K562 (cell line): ENCODE results near the gene ACP5. TPM values are rescaled to one million over a fixed set of nuclear protein-coding genes. Genes with fewer than 3 reads are reported as not detected.

Source experiments
- ATAC-seq: fragments of 200-7000 bp; cut with Tn5 transposase; 3 replicates; pipeline ENCODE4 v1.9.1; 2020; ENCODE audit warnings: moderate library complexity
- BruUV-seq: library from RNA; stranded (reverse); fragments of 400-500 nt; replicated peaks from 2 replicates; lab custom pipeline; 2021; lab: Mats Ljungman, UMichigan
- CTCF ChIA-PET: fragments of 300-600 bp; formaldehyde crosslinking; extraction: SDS; loops from one replicate; lab custom pipeline; 2021; ENCODE audit warnings: low intra/inter-chr PET ratio; lab: Yijun Ruan, JAX
- POLR2A ChIA-PET: fragments of 300-600, 350-650 bp; sonication (Branson Sonifier 250); formaldehyde crosslinking; extraction: SDS; loops from one replicate; lab custom pipeline; 2021; ENCODE audit warnings: antibody characterized with exemption, inconsistent platforms; lab: Yijun Ruan, JAX
- DNase-seq, 4 experiments: peaks; one replicate each; pipeline versions ENCODE4 v3.0.0 to v3.0.0-alpha.2; 2011 to 2018; ENCODE audit warnings: low spot score in 3 of 4, mixed read lengths in 3 of 4; ENCODE audit errors: extremely low read depth in 1 of 4
- FAIRE-seq: peaks from 2 replicates; lab custom pipeline; 2011; peaks lifted over from hg19 to GRCh38; lab: Jason Lieb, UNC
- H2AFZ ChIP-seq: 2 replicates; pipeline ENCODE4 v1.6.0; 2011; ENCODE audit warnings: low read depth, low read length, control low read depth, inconsistent platforms
- H3K27ac ChIP-seq: fragments of 200-600 bp; 3 replicates; pipeline ENCODE4 v1.8.0; 2011; ENCODE audit warnings: low read depth, mild to moderate bottlenecking, control low read depth, inconsistent platforms, low read length, moderate library complexity, mixed read lengths; ENCODE audit errors: extremely low read depth
- H3K27me3 ChIP-seq, 2 experiments: fragments of 300-600 bp in 1 of 2; 2 replicates in 1 of 2; 3 replicates in 1 of 2; pipeline versions ENCODE4 v1.6.0 to v1.8.0; 2011; ENCODE audit warnings: inconsistent platforms in 2 of 2, low read length in 2 of 2, mild to moderate bottlenecking in 1 of 2, mixed read lengths in 1 of 2, moderate library complexity in 1 of 2; ENCODE audit not compliant: control insufficient read depth in 2 of 2, insufficient read depth in 2 of 2
- H3K36me3 ChIP-seq: fragments of 300-600 bp; 3 replicates; pipeline ENCODE4 v1.8.0; 2011; ENCODE audit warnings: mild to moderate bottlenecking, low read length, inconsistent platforms; ENCODE audit not compliant: control insufficient read depth, insufficient read depth
- H3K4me1 ChIP-seq, 2 experiments: fragments of 200-600 bp in 1 of 2; replicated peaks in 1 of 2; 2 replicates in 1 of 2; 3 replicates in 1 of 2; pipeline versions ENCODE4 v1.5.1 to v1.8.0; 2011; ENCODE audit warnings: inconsistent platforms in 2 of 2, low read length in 2 of 2, mild to moderate bottlenecking in 1 of 2, mixed read lengths in 1 of 2, moderate library complexity in 1 of 2; ENCODE audit not compliant: control insufficient read depth in 2 of 2, insufficient read depth in 2 of 2
- H3K4me2 ChIP-seq: 2 replicates; pipeline ENCODE4 v1.6.1; 2011; ENCODE audit warnings: low read length, control low read depth, inconsistent platforms, mixed read lengths; ENCODE audit not compliant: insufficient read depth
- H3K4me3 ChIP-seq: fragments of 200-600 bp; sonication (generic), shearing (Covaris generic); 2 replicates; pipeline ENCODE4 v1.5.1; 2016; ENCODE audit warnings: control low read depth, inconsistent platforms
- H3K79me2 ChIP-seq: fragments of 200-600 bp; 3 replicates; pipeline ENCODE4 v1.8.0; 2011; ENCODE audit warnings: low read length, inconsistent platforms; ENCODE audit not compliant: control insufficient read depth, insufficient read depth
- H3K9ac ChIP-seq, 2 experiments: 2 replicates each; pipeline versions ENCODE4 v1.6.0 to v1.6.1; 2011; ENCODE audit warnings: low read depth in 2 of 2, low read length in 2 of 2, control low read depth in 1 of 2, inconsistent platforms in 1 of 2, mild to moderate bottlenecking in 1 of 2, mixed read lengths in 1 of 2; ENCODE audit not compliant: insufficient read depth in 1 of 2
- H3K9me1 ChIP-seq: one replicate; pipeline ENCODE4 v1.6.0; 2011; ENCODE audit warnings: inconsistent platforms, mild to moderate bottlenecking, low read length, moderate library complexity; ENCODE audit not compliant: control insufficient read depth, insufficient read depth
- H3K9me3 ChIP-seq: replicated peaks from 2 replicates; pipeline ENCODE4 v1.5.1; 2011; ENCODE audit warnings: low read depth, low read length, inconsistent platforms; ENCODE audit not compliant: control insufficient read depth, insufficient read depth
- H4K20me1 ChIP-seq: replicated peaks from 2 replicates; pipeline ENCODE4 v1.6.1; 2011; ENCODE audit warnings: low read length, inconsistent platforms, mixed read lengths; ENCODE audit not compliant: control insufficient read depth, insufficient read depth
- COPS2 ChIP-seq: fragments of 450-650 bp; conservative IDR thresholded peaks from 2 replicates; pipeline ENCODE4 v1.6.1; 2016; ENCODE audit warnings: mild to moderate bottlenecking, moderate library complexity
- KDM1A ChIP-seq, 2 experiments: fragments of 450-650 bp; IDR thresholded peaks; 2 replicates each; pipeline ENCODE4 v1.6.1; 2016; ENCODE audit warnings: mild to moderate bottlenecking in 2 of 2
- LEF1 ChIP-seq: fragments of 450-650 bp; IDR thresholded peaks from 2 replicates; pipeline ENCODE4 v1.6.1; 2016; ENCODE audit warnings: mild to moderate bottlenecking
- RBM25 ChIP-seq: fragments of 200-400 bp; formaldehyde crosslinking; IDR thresholded peaks from 2 replicates; pipeline ENCODE4 v1.6.1; 2018; ENCODE audit warnings: low read length, low read depth, moderate library complexity; ENCODE audit not compliant: severe bottlenecking
- RBM39 ChIP-seq: fragments of 200-400 bp; formaldehyde crosslinking; optimal IDR thresholded peaks from 2 replicates; pipeline ENCODE3; 2018; ENCODE audit warnings: low read depth, low read length
- SAFB ChIP-seq: fragments of 200-400 bp; formaldehyde crosslinking; IDR thresholded peaks from 2 replicates; pipeline ENCODE4 v1.6.1; 2017; ENCODE audit warnings: low read depth, low read length, borderline replicate concordance
- ZNF311 ChIP-seq: fragments of 250-450 bp; sonication (Bioruptor Pico); IDR thresholded peaks from 2 replicates; pipeline ENCODE4 v1.4.0; 2020; ENCODE audit warnings: mild to moderate bottlenecking, moderate library complexity
- ZNF561 ChIP-seq: fragments of 450-650 bp; formaldehyde crosslinking; conservative IDR thresholded peaks from 2 replicates; pipeline ENCODE4 v1.4.0; 2020; ENCODE audit warnings: mild to moderate bottlenecking, moderate library complexity
- ZNF764 ChIP-seq: fragments of 250-450 bp; sonication (Bioruptor Pico); IDR thresholded peaks from 2 replicates; pipeline ENCODE4 v1.4.0; 2020; ENCODE audit warnings: low read depth, mild to moderate bottlenecking, moderate library complexity
- WGBS: fragments of 100-300 bp; shearing (Covaris generic); methylation state at CpG from one replicate; pipeline ENCODE4 v1.1.6; 2016; ENCODE audit warnings: low coverage, mixed read lengths; ENCODE audit not compliant: insufficient coverage; ENCODE audit errors: missing lambda C conversion rate; 5-methylcytosine and 5-hydroxymethylcytosine counted together
- in situ Hi-C: fragments of 300-500 bp; cut with MboI; formaldehyde crosslinking; loops from 4 replicates; pipeline ENCODE4 v1.15.0; 2018; ENCODE audit warnings: inconsistent platforms, mixed read lengths
- intact Hi-C: fragments of 100-400 bp; cut with micrococcal nuclease; formaldehyde crosslinking; loops from 2 replicates; pipeline ENCODE4 v1.14.2; 2022
- polyA plus RNA-seq, 8 experiments: library from polyadenylated mRNA; depleted of rRNA in 4 of 8; stranded (reverse) in 5 of 8; unstranded in 3 of 8; fragments of >200 nt; fragmentation: Nextera tagmentation in 2 of 8; fragmentation: Illumina TruSeq in 1 of 8; extraction: Ambion mirVana in 2 of 8; extraction: Trizol in 1 of 8; gene quantifications; 2 replicates each; pipeline versions ENCODE4 v1.2.1 to v1.2.3, GENCODE V29; 2011 to 2014; ENCODE audit warnings: inconsistent platforms in 1 of 8, missing spikeins in 1 of 8
- total RNA-seq, 7 experiments: library from RNA; depleted of rRNA in 6 of 7; stranded (reverse); fragments of >200 nt in 6 of 7; fragmentation: Illumina TruSeq in 2 of 7; extraction: Trizol in 2 of 7; gene quantifications; 2 replicates each; pipeline versions ENCODE4 v1.2.1 to v1.2.3, GENCODE V29; 2011 to 2021; ENCODE audit warnings: low replicate concordance in 1 of 7
- TF ChIP-seq, protein P1 (sequence below): IDR thresholded peaks from 2 replicates; pipeline ENCODE4 v1.6.1; 2016; ENCODE audit warnings: missing genetic modification characterization, missing compliant biosample characterization
- TF ChIP-seq, protein P2 (sequence below), 2 experiments: fragments of 450-650 bp; IDR thresholded peaks; 2 replicates each; pipeline ENCODE4 v1.6.1; 2018; ENCODE audit warnings: mild to moderate bottlenecking in 2 of 2, low read depth in 1 of 2; ENCODE audit not compliant: partially characterized antibody in 2 of 2
- TF ChIP-seq, protein P3 (sequence below): fragments of 450-650 bp; formaldehyde crosslinking; conservative IDR thresholded peaks from 2 replicates; pipeline ENCODE4 v1.4.0; 2022; ENCODE audit warnings: mild to moderate bottlenecking, missing genetic modification characterization
- TF ChIP-seq, protein P4 (sequence below): fragments of 450-650 bp; IDR thresholded peaks from 2 replicates; pipeline ENCODE4 v1.6.1; 2017; ENCODE audit warnings: mild to moderate bottlenecking, moderate library complexity

Gene ACP5
- total and polyA plus RNA-seq, 9 of the 15 experiments (the other 6 are each of a cell fraction or from before 2014, with no cell fraction given), result 0.06 to 1.1 (median 0.31) TPM; not detected in 1

DNA sequence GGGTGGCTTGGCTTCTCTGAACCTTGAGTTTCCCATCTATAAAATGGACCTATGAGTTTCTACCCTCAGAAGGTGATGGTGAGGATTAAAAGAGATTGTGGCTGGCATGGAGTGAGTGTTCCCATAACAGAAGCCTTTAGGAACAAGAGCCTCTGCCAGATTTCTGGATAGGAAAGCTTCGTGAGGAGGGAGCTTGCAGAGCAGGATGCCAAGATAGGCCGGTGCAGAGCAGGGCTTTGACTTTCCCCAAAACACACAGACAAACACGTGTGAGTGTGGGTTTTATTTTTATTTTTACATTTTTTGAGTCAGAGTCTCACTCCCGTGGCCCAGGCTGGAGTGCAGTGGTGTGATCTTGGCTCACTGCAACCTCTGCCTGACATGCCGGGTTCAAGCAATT, 42.5 kb downstream of the ACP5 start:
- Histone ChIP-seq H3K9me3 (no peaks in the 10 kb centered on the region), H3K4me3 (no peak overlapping the region), H3K4me2 (no peak overlapping the region), H3K79me2 (no peaks in the 10 kb centered on the region), H3K4me1 (peaks cover 31 to 42% of the 10 kb centered on the region in 2 experiments; a peak in 4 of 5 replicates), H4K20me1 (no peaks in the 10 kb centered on the region), H3K27me3 (no peaks in the 10 kb centered on the region), H3K36me3 (no peaks in the 10 kb centered on the region), H3K27ac (no peak overlapping the region), H3K9ac (no peak overlapping the region), H3K9me1 (no peaks in the 10 kb centered on the region), H2AFZ (no peak overlapping the region)
- DNase-seq (no peak), FAIRE-seq (no peak), ATAC-seq (no peak)
- intact Hi-C loops, result loop anchor here (5.0 kb wide), 1 partner anchor 38 kb away; no protein-coding TSS in a partner anchor
- POLR2A ChIA-PET, result interaction anchor here (0.9 kb wide), 1 partner anchor 34 kb away, joined by 3 read pairs; no protein-coding TSS in a partner anchor
- 59% methylated on average over 5 of the region's 5 CpGs for WGBS
- in situ Hi-C loops, result no loop called here
- no TSS peak for BruUV-seq
- CTCF ChIA-PET, result no interaction called here
- no peak for TF ChIP-seq ZNF764 (CRISPR knock-in tag)
- TF ChIP-seq RBM39, result peak; percentile 25
- TF ChIP-seq, protein P1, sequence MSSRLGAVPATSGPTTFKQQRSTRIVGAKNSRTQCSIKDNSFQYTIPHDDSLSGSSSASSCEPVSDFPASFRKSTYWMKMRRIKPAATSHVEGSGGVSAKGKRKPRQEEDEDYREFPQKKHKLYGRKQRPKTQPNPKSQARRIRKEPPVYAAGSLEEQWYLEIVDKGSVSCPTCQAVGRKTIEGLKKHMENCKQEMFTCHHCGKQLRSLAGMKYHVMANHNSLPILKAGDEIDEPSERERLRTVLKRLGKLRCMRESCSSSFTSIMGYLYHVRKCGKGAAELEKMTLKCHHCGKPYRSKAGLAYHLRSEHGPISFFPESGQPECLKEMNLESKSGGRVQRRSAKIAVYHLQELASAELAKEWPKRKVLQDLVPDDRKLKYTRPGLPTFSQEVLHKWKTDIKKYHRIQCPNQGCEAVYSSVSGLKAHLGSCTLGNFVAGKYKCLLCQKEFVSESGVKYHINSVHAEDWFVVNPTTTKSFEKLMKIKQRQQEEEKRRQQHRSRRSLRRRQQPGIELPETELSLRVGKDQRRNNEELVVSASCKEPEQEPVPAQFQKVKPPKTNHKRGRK (tag), result peak; percentile 59; the same call in 1 of the 2 replicates
- TF ChIP-seq, protein P2, sequence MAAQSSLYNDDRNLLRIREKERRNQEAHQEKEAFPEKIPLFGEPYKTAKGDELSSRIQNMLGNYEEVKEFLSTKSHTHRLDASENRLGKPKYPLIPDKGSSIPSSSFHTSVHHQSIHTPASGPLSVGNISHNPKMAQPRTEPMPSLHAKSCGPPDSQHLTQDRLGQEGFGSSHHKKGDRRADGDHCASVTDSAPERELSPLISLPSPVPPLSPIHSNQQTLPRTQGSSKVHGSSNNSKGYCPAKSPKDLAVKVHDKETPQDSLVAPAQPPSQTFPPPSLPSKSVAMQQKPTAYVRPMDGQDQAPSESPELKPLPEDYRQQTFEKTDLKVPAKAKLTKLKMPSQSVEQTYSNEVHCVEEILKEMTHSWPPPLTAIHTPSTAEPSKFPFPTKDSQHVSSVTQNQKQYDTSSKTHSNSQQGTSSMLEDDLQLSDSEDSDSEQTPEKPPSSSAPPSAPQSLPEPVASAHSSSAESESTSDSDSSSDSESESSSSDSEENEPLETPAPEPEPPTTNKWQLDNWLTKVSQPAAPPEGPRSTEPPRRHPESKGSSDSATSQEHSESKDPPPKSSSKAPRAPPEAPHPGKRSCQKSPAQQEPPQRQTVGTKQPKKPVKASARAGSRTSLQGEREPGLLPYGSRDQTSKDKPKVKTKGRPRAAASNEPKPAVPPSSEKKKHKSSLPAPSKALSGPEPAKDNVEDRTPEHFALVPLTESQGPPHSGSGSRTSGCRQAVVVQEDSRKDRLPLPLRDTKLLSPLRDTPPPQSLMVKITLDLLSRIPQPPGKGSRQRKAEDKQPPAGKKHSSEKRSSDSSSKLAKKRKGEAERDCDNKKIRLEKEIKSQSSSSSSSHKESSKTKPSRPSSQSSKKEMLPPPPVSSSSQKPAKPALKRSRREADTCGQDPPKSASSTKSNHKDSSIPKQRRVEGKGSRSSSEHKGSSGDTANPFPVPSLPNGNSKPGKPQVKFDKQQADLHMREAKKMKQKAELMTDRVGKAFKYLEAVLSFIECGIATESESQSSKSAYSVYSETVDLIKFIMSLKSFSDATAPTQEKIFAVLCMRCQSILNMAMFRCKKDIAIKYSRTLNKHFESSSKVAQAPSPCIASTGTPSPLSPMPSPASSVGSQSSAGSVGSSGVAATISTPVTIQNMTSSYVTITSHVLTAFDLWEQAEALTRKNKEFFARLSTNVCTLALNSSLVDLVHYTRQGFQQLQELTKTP (IDR thresholded peaks at IDR 0.05; ENCODE audit: low read depth in 1 of 2, partially characterized antibody in 2 of 2), result no peak
- TF ChIP-seq RBM25, result peak; percentile 50
- TF ChIP-seq SAFB, result no peak
- no peak for TF ChIP-seq COPS2
- TF ChIP-seq ZNF311 (CRISPR knock-in tag), result no peak
- TF ChIP-seq, protein P3, sequence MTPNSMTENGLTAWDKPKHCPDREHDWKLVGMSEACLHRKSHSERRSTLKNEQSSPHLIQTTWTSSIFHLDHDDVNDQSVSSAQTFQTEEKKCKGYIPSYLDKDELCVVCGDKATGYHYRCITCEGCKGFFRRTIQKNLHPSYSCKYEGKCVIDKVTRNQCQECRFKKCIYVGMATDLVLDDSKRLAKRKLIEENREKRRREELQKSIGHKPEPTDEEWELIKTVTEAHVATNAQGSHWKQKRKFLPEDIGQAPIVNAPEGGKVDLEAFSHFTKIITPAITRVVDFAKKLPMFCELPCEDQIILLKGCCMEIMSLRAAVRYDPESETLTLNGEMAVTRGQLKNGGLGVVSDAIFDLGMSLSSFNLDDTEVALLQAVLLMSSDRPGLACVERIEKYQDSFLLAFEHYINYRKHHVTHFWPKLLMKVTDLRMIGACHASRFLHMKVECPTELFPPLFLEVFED, result no peak
- TF ChIP-seq, protein P4, sequence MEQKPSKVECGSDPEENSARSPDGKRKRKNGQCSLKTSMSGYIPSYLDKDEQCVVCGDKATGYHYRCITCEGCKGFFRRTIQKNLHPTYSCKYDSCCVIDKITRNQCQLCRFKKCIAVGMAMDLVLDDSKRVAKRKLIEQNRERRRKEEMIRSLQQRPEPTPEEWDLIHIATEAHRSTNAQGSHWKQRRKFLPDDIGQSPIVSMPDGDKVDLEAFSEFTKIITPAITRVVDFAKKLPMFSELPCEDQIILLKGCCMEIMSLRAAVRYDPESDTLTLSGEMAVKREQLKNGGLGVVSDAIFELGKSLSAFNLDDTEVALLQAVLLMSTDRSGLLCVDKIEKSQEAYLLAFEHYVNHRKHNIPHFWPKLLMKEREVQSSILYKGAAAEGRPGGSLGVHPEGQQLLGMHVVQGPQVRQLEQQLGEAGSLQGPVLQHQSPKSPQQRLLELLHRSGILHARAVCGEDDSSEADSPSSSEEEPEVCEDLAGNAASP, result no peak
- TF ChIP-seq LEF1, result no peak
- no peak for TF ChIP-seq ZNF561
- 0 out of 4 replicates have a peak, but pooled peaks have one; percentile 0 to 22 for TF ChIP-seq KDM1A (IDR thresholded peaks at IDR 0.05)
